A673 (cell line): ENCODE data around the gene TMEM108. TPM values are rescaled to one million over a fixed set of nuclear protein-coding genes. Genes with fewer than 3 reads are reported as not detected.
"Not testable (repeated sequence)": the region's sequence is repeated elsewhere in the genome, so short reads cannot be mapped to it uniquely, and the experiment has no call there.

Experiments used
- BruUV-seq: library from RNA; stranded (reverse); fragments of 400-500 nt; replicated peaks from 2 replicates; lab custom pipeline; 2021; lab: Mats Ljungman, UMichigan
- CTCF ChIA-PET: fragments of 300-600 bp; sonication (Branson Sonifier 250); formaldehyde crosslinking; loops from one replicate; lab custom pipeline; 2022; ENCODE audit warnings: antibody characterized with exemption; lab: Charles Lee
- POLR2A ChIA-PET: fragments of 300-600 bp; sonication (Branson Sonifier 250); formaldehyde crosslinking; loops from one replicate; lab custom pipeline; 2022; ENCODE audit warnings: antibody characterized with exemption; ENCODE audit not compliant: low non-redundant PET; lab: Charles Lee
- DNase-seq: peaks from one replicate; pipeline ENCODE4 v3.0.0-alpha.2; 2015; ENCODE audit warnings: low spot score
- H3K27ac ChIP-seq: fragments of 200-600 bp; sonication (generic); 2 replicates; pipeline ENCODE4 v1.5.1; 2016; ENCODE audit warnings: mixed run types, low read depth, mild to moderate bottlenecking, mixed read lengths, antibody characterized with exemption, low read length; ENCODE audit not compliant: poor library complexity, severe bottlenecking
- H3K27me3 ChIP-seq: fragments of 200-600 bp; sonication (generic); replicated peaks from 2 replicates; pipeline ENCODE4 v1.6.1; 2017; ENCODE audit warnings: mixed run types, low read depth, mild to moderate bottlenecking, mixed read lengths, antibody characterized with exemption, low read length; ENCODE audit not compliant: insufficient read depth, poor library complexity
- H3K36me3 ChIP-seq: fragments of 200-600 bp; sonication (generic); 2 replicates; pipeline ENCODE4 v1.6.1; 2016; ENCODE audit warnings: mixed run types, mild to moderate bottlenecking, mixed read lengths, antibody characterized with exemption, low read length; ENCODE audit not compliant: insufficient read depth, poor library complexity, severe bottlenecking
- H3K4me1 ChIP-seq: fragments of 200-600 bp; sonication (generic); 2 replicates; pipeline ENCODE4 v1.6.1; 2017; ENCODE audit warnings: mixed run types, mild to moderate bottlenecking, mixed read lengths, antibody characterized with exemption, low read length; ENCODE audit not compliant: insufficient read depth, poor library complexity, severe bottlenecking
- H3K4me3 ChIP-seq: fragments of 200-600 bp; sonication (generic); 2 replicates; pipeline ENCODE4 v1.5.1; 2016; ENCODE audit warnings: low read depth, mixed run types, mild to moderate bottlenecking, mixed read lengths, low read length; ENCODE audit not compliant: poor library complexity, severe bottlenecking
- H3K9me3 ChIP-seq: fragments of 200-600 bp; sonication (generic); 2 replicates; pipeline ENCODE4 v1.6.1; 2016; ENCODE audit warnings: mixed run types, low read depth, mild to moderate bottlenecking, mixed read lengths, antibody characterized with exemption, low read length; ENCODE audit not compliant: poor library complexity, severe bottlenecking
- EZH2 ChIP-seq: fragments of 200-600 bp; sonication (generic); IDR thresholded peaks from 2 replicates; pipeline ENCODE4 v1.6.1; 2017; ENCODE audit warnings: borderline replicate concordance, low read depth, mild to moderate bottlenecking, mixed read lengths, antibody characterized with exemption, low read length; ENCODE audit not compliant: poor library complexity, severe bottlenecking
- intact Hi-C: fragments of 100-400 bp; cut with micrococcal nuclease; formaldehyde crosslinking; loops from one replicate; pipeline ENCODE4 v1.10.0; 2022; ENCODE audit not compliant: unreplicated experiment
- total RNA-seq: library from RNA; stranded (reverse); gene quantifications from 2 replicates; pipeline ENCODE4 v1.2.3, GENCODE V29; 2021
- TF ChIP-seq, protein P1 (sequence below): fragments of 300-800, 200-600 bp; sonication (generic); conservative IDR thresholded peaks from 2 replicates; pipeline ENCODE4 v1.5.1; 2017; ENCODE audit warnings: low read depth, mild to moderate bottlenecking, antibody characterized with exemption, low read length, moderate library complexity, mixed read lengths

TMEM108 gene
- total RNA-seq, 1 experiment from 2014 or later = 0.30 TPM

DNA sequence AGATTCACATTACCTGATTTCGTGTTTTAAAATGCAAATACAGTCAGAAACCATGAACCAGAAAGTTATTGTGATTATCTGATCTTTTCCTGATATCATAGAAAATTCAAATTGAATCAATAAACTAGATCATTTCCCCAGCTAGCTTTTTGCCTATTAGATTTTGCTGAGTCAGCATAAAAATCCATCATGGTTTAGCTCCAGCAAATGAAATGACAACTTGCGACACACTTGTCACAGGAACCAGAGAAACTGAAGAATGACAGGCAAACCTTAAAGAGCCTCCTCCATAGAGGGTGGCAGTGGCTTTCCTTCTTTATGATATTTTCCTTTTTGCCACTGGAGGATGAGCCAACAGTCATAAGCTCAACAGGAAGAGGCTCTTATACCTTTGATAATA is 30.6 kb upstream of the TMEM108 start:
- intact Hi-C loops = no loop called here
- ChIA-PET POLR2A (no interaction called here), CTCF (no interaction called here)
- TF ChIP-seq, protein P1, sequence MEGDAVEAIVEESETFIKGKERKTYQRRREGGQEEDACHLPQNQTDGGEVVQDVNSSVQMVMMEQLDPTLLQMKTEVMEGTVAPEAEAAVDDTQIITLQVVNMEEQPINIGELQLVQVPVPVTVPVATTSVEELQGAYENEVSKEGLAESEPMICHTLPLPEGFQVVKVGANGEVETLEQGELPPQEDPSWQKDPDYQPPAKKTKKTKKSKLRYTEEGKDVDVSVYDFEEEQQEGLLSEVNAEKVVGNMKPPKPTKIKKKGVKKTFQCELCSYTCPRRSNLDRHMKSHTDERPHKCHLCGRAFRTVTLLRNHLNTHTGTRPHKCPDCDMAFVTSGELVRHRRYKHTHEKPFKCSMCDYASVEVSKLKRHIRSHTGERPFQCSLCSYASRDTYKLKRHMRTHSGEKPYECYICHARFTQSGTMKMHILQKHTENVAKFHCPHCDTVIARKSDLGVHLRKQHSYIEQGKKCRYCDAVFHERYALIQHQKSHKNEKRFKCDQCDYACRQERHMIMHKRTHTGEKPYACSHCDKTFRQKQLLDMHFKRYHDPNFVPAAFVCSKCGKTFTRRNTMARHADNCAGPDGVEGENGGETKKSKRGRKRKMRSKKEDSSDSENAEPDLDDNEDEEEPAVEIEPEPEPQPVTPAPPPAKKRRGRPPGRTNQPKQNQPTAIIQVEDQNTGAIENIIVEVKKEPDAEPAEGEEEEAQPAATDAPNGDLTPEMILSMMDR = no peak
- TF ChIP-seq EZH2 = no peak
- H3K27me3 ChIP-seq = no peaks in the 10 kb centered on the region
- no peaks in the 10 kb centered on the region for H3K9me3 ChIP-seq
- BruUV-seq = no TSS peak
- no peak for DNase-seq
- H3K36me3 ChIP-seq = no peaks in the 10 kb centered on the region
- H3K4me3 ChIP-seq = no peak overlapping the region
- no peak overlapping the region for H3K27ac ChIP-seq
- H3K4me1 ChIP-seq = no peaks in the 10 kb centered on the region

DNA sequence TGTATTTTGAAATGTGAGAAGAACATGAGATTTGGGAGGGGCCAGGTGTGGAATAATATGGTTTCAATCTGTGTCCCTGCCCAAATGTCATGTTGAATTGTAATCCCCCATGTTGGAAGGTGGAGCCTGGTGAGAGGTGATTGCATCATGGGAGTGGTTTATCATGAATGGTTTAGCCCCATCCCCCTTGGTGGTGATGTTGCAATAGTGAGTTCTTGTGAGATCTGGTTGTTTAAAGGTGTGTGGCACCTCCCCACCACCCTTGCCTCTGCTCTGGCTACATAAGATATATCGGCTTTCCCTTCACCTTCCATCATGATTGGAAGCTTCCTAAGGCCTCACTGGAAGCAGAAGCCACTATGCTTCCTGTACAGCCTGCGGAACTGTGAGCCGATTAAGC is 23.9 kb upstream of the TMEM108 start:
- POLR2A ChIA-PET = no interaction called here

DNA sequence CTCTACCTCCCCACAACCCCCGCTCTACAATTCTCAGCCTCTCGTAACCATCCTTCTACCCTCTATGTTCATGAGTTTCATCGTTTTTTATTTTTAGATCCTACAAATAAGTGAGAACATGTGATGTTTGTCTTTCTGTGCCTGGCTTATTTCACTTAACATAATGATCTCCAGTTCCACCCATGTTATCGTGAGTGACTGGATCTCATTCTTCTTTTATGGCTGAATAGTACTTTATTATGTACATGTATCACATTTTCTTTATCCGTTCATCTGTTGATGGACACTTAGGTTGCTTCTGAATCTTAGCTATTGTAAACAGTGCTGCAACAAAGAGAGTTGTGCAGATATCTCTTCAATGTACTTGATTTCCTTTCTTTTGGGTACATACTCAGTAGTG is 22.6 kb upstream of the TMEM108 start:
- intact Hi-C loops, DNase-seq, BruUV-seq, CTCF ChIA-PET, H3K9me3 ChIP-seq, POLR2A ChIA-PET, H3K36me3 ChIP-seq, H3K4me3 ChIP-seq, H3K27ac ChIP-seq, H3K4me1 ChIP-seq: not testable (repeated sequence)
- H3K27me3 ChIP-seq = peaks cover 12% of the 10 kb centered on the region

More for the DNA sequence above, 23.9 kb upstream of the TMEM108 start:
- TF ChIP-seq EZH2 = no peak
- TF ChIP-seq, protein P1 = no peak
- H3K27ac ChIP-seq = no peak overlapping the region
- H3K4me3 ChIP-seq = no peak overlapping the region
- no peaks in the 10 kb centered on the region for H3K36me3 ChIP-seq
- no peaks in the 10 kb centered on the region for H3K9me3 ChIP-seq
- BruUV-seq = no TSS peak
- no peak for DNase-seq
- H3K4me1 ChIP-seq = no peaks in the 10 kb centered on the region
- intact Hi-C loops = no loop called here
- H3K27me3 ChIP-seq = peaks cover 11% of the 10 kb centered on the region
- CTCF ChIA-PET = no interaction called here

DNA sequence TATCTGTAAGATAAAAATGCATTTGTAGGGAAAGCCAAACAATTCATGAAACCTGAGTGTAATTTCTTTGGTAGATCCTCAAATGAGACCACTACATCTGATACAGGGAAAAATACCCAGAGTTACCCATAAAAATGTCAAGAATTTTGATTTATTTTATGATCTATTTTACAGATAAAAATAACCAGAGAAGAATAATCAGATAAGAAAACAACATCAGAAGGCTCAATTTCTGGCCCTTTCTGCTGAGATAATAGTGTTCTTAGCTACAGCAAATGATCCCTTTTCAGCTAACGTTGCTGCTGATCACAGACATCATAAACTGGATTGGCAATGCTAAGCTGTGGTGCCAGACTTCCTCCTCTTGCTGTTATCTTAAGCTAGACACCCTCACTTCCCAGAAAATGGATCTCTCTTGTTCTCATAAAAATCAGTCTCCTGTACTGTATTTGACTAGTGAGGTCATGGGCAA is 21.3 kb upstream of the TMEM108 start:
- Histone ChIP-seq H3K4me3 (no peak overlapping the region), H3K9me3 (no peaks in the 10 kb centered on the region), H3K4me1 (no peaks in the 10 kb centered on the region), H3K36me3 (no peaks in the 10 kb centered on the region), H3K27ac (no peak overlapping the region), H3K27me3 (peaks cover 19% of the 10 kb centered on the region)
- BruUV-seq = no TSS peak
- intact Hi-C loops = no loop called here
- DNase-seq = no peak
- TF ChIP-seq EZH2 = no peak
- TF ChIP-seq, protein P1 = no peak
- POLR2A ChIA-PET = interaction anchor here (0.6 kb wide), 1 partner anchor 375 kb away, joined by 6 read pairs; no protein-coding TSS in a partner anchor
- CTCF ChIA-PET = no interaction called here
